Measurements from ENCODE around the gene TMEM38A.
"Not testable (repeated sequence)": the region's sequence is repeated elsewhere in the genome, so short reads cannot be mapped to it uniquely, and the experiment has no call there.

GRCh38 chr19:16668702-16669101, 7.8 kb downstream of the TMEM38A start:
- not testable (repeated sequence) for TF ChIP-seq CTCF, EZH2phosphoT487 (IDR thresholded peaks at IDR 0.05; ENCODE audit: low read length)
